ENCODE results near the gene RUVBL1. TPM values are rescaled to one million over a fixed set of nuclear protein-coding genes. Genes with fewer than 3 reads are reported as not detected.

The RUVBL1 gene
- total RNA-seq, 1 experiment from 2014 or later, result 110 TPM

DNA sequence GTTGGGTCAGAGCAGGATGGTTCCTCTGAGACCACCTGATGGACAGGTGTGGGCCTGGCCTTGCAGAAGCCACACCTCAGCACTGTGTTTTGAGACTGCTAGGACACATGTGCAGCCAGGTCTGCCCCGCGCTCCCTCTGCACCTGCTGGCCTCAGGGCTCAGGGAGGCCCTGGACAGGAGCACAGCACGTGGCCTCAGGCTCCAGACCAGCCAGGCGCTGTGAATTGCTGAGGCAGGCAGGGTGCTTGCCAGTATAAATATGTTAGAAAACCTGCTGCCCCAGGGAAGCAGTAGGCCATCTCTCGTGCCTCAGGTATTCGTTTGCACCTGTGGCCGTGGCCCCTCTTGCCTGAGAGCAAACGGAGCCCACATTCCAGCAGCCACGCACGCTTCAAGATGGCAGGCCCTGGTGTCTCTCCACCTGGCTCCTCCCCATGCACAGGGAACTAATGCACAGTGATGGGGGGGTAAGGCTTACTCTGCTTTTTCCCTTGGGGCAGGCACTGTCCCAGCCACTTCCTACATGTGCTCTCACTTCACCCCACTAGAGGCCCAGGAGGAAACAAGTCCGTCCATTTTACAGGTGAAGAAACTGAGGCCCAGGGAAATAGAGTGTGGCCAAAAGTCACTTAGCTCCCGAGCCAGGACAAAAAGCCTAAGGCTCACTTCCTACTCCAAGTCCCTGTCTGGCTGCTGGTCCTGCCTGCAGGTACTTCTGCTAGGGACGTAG, 51.0 kb downstream of the RUVBL1 start:
- H3K4me1 ChIP-seq (ENCODE audit: low read length), result no peaks in the 10 kb centered on the region
- peaks cover 26% of the 10 kb centered on the region for H4K20me1 ChIP-seq (ENCODE audit: insufficient read depth, low read depth, low read length)
- no peaks in the 10 kb centered on the region for H3K9me3 ChIP-seq (ENCODE audit: low read length)
- H3K27ac ChIP-seq (ENCODE audit: low read length), result no peak overlapping the region
- no peak for DNase-seq
- peaks cover 45% of the 10 kb centered on the region for H3K36me3 ChIP-seq (ENCODE audit: insufficient read depth, low read length)
- peaks cover 19% of the 10 kb centered on the region for H3K79me2 ChIP-seq (ENCODE audit: low read length)
- no peaks in the 10 kb centered on the region for H3K27me3 ChIP-seq (ENCODE audit: low read length)
- H3K4me2 ChIP-seq (ENCODE audit: low read depth, low read length, poor library complexity, severe bottlenecking), result no peak overlapping the region
- H3K9me2 ChIP-seq (replicated peaks; ENCODE audit: insufficient read depth, low read length), result no peaks in the 10 kb centered on the region
- no peak overlapping the region for H2AFZ ChIP-seq (ENCODE audit: low read length)
- H3K4me3 ChIP-seq (ENCODE audit: low read length), result no peak overlapping the region
- H3K9ac ChIP-seq (ENCODE audit: low read length), result no peak overlapping the region

DNA sequence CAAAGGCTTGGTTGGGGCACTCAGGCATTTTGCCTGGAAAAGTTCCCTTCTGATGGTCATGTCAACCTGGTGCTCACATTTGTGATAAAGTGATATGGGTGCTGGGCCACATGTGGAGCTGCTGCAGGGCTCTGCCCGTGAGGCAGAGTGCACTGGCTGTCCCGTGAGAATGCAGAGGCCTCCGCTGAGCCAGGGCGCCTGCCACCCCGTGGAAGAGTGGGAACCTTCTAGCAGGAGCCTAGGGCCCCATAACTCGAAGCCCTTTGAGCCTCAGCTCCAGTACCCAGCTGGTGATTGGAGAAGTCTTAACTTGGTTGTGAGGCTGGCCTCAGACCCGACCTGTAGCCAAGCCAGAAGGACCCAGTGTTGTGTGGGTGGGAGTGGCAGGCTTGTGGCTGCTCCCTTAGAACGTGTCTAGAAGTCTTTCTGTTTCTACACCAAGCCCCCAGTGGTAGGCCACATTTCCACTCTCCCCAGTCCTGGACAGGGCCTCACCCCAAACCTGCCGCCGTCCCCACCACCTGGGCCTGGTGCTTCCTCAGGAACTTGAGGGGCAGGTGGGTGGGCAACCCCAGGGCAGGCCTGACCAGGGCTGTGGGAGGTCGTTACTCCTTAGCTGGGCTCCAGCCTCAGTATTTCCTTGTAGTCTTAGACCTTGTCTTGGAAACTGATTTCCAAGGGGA, 51.7 kb downstream of the RUVBL1 start:
- H3K9me2 ChIP-seq (replicated peaks; ENCODE audit: insufficient read depth, low read length), result no peaks in the 10 kb centered on the region
- H4K20me1 ChIP-seq (ENCODE audit: insufficient read depth, low read depth, low read length), result peaks cover 27% of the 10 kb centered on the region
- DNase-seq, result no peak
- H3K36me3 ChIP-seq (ENCODE audit: insufficient read depth, low read length), result peaks cover 48% of the 10 kb centered on the region
- H3K4me3 ChIP-seq (ENCODE audit: low read length), result no peak overlapping the region
- H3K27me3 ChIP-seq (ENCODE audit: low read length), result no peaks in the 10 kb centered on the region
- no peaks in the 10 kb centered on the region for H3K4me1 ChIP-seq (ENCODE audit: low read length)
- H2AFZ ChIP-seq (ENCODE audit: low read length), result no peak overlapping the region
- no peak overlapping the region for H3K27ac ChIP-seq (ENCODE audit: low read length)
- no peak overlapping the region for H3K4me2 ChIP-seq (ENCODE audit: low read depth, low read length, poor library complexity, severe bottlenecking)
- H3K79me2 ChIP-seq (ENCODE audit: low read length), result peaks cover 19% of the 10 kb centered on the region
- H3K9me3 ChIP-seq (ENCODE audit: low read length), result no peaks in the 10 kb centered on the region
- no peak overlapping the region for H3K9ac ChIP-seq (ENCODE audit: low read length)

DNA sequence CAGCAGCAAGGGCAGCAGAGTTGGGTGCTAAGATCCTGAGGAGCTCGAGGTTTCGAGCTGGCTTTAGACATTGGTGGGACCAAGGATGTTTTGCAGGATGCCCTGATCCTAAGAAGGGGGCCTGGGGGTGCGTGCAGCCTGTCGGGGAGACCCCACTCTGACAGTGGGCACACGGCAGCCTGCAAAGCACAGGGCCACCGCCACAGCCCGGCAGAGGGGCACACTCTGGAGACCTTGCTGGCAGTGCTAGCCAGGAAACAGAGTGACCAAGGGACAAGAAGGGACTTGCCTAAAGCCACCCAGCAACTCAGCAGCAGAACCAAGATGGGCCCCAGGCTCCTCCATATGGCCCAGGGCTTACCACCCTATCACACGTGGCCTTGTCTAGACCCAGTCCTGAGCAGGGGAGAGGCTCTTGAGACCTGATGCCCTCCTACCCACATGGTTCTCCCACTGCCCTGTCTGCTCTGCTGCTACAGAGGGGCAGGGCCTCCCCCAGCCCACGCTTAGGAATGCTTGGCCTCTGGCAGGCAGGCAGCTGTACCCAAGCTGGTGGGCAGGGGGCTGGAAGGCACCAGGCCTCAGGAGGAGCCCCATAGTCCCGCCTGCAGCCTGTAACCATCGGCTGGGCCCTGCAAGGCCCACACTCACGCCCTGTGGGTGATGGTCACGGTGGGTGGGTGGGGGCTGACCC, 52.6 kb downstream of the RUVBL1 start:
- no peaks in the 10 kb centered on the region for H3K27me3 ChIP-seq (ENCODE audit: low read length)
- DNase-seq, result no peak
- peaks cover 19% of the 10 kb centered on the region for H3K79me2 ChIP-seq (ENCODE audit: low read length)
- no peak overlapping the region for H3K27ac ChIP-seq (ENCODE audit: low read length)
- no peaks in the 10 kb centered on the region for H3K9me3 ChIP-seq (ENCODE audit: low read length)
- peaks cover 56% of the 10 kb centered on the region for H3K36me3 ChIP-seq (ENCODE audit: insufficient read depth, low read length)
- no peak overlapping the region for H3K4me3 ChIP-seq (ENCODE audit: low read length)
- no peaks in the 10 kb centered on the region for H3K4me1 ChIP-seq (ENCODE audit: low read length)
- no peak overlapping the region for H2AFZ ChIP-seq (ENCODE audit: low read length)
- H3K4me2 ChIP-seq (ENCODE audit: low read depth, low read length, poor library complexity, severe bottlenecking), result no peak overlapping the region
- H4K20me1 ChIP-seq (ENCODE audit: insufficient read depth, low read depth, low read length), result peaks cover 27% of the 10 kb centered on the region
- no peaks in the 10 kb centered on the region for H3K9me2 ChIP-seq (replicated peaks; ENCODE audit: insufficient read depth, low read length)
- H3K9ac ChIP-seq (ENCODE audit: low read length), result no peak overlapping the region

DNA sequence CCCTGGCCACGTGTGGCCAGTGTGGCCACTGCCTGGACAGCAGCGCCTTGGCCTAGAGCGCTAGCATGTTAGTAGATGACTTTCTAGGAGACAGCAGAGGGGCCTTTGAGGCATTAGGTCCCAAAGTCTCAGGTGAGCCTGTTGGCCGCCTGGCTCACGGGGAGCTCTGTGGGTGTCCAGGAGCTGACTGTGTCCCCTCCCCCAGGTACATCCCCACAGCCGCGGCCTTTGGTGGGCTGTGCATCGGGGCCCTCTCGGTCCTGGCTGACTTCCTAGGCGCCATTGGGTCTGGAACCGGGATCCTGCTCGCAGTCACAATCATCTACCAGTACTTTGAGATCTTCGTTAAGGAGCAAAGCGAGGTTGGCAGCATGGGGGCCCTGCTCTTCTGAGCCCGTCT, 54.3 kb downstream of the RUVBL1 start:
- Histone ChIP-seq H2AFZ (ENCODE audit: low read length) (no peak overlapping the region), H3K27ac (ENCODE audit: low read length) (no peak overlapping the region), H3K79me2 (ENCODE audit: low read length) (peaks cover 17% of the 10 kb centered on the region), H3K9me3 (ENCODE audit: low read length) (no peaks in the 10 kb centered on the region), H3K36me3 (ENCODE audit: insufficient read depth, low read length) (peaks cover 71% of the 10 kb centered on the region; the same call in 1 of the 2 replicates), H3K27me3 (ENCODE audit: low read length) (no peaks in the 10 kb centered on the region), H3K4me3 (ENCODE audit: low read length) (no peak overlapping the region), H3K4me1 (ENCODE audit: low read length) (no peaks in the 10 kb centered on the region), H3K9ac (ENCODE audit: low read length) (no peak overlapping the region), H4K20me1 (ENCODE audit: insufficient read depth, low read depth, low read length) (peaks cover 20% of the 10 kb centered on the region), H3K9me2 (replicated peaks; ENCODE audit: insufficient read depth, low read length) (no peaks in the 10 kb centered on the region), H3K4me2 (ENCODE audit: low read depth, low read length, poor library complexity, severe bottlenecking) (no peak overlapping the region)
- DNase-seq, result no peak

DNA sequence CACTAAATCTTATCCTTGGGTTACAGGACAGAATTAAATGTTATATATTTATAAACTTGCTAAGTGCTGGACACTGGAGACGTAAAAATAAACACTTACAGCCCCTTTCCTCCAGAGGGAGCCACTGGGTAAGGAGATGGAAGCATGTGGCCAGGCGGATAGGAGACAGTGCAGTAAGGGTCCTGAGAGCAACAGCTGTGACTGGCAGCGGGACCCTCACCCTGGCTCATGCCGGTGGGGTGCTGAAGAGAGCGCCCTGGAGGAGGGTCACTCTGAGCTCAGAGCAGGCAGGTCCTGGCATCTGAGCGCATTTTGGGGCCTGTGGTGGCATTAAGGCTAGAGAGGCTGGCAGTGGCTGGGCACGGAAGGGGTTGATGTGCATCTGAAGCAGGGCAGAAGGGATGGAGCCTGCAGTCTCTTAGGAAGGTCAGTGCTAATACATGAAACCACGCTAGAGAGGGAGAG, 55.4 kb downstream of the RUVBL1 start:
- Histone ChIP-seq H4K20me1 (ENCODE audit: insufficient read depth, low read depth, low read length) (peaks cover 20% of the 10 kb centered on the region), H3K79me2 (ENCODE audit: low read length) (peaks cover 15% of the 10 kb centered on the region), H3K27ac (ENCODE audit: low read length) (no peak overlapping the region), H3K9me3 (ENCODE audit: low read length) (no peaks in the 10 kb centered on the region), H3K27me3 (ENCODE audit: low read length) (no peaks in the 10 kb centered on the region), H3K36me3 (ENCODE audit: insufficient read depth, low read length) (peaks cover 74% of the 10 kb centered on the region; the same call in 1 of the 2 replicates), H3K9me2 (replicated peaks; ENCODE audit: insufficient read depth, low read length) (no peaks in the 10 kb centered on the region), H3K4me3 (ENCODE audit: low read length) (no peak overlapping the region), H3K4me2 (ENCODE audit: low read depth, low read length, poor library complexity, severe bottlenecking) (no peak overlapping the region), H2AFZ (ENCODE audit: low read length) (no peak overlapping the region), H3K9ac (ENCODE audit: low read length) (no peak overlapping the region), H3K4me1 (ENCODE audit: low read length) (no peaks in the 10 kb centered on the region)
- DNase-seq, result peak; percentile 81

DNA sequence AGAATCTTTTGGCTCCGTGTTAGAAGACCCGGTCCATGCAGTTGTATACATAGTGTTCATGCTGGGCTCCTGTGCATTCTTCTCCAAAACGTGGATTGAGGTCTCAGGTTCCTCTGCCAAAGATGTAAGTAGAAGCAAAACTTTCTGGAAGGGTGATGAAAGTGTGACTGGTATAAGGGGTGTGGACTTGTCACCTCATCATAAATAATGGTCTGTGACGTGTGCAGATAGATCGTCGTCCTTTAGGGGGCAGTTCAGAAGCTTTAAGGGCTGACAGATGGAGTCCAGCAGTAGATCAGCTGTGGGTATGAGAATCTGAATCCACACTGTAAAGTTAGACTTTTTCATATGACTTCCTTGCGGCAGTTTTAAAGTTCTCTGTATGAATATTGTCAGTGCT, 56.1 kb downstream of the RUVBL1 start:
- Histone ChIP-seq H3K4me2 (ENCODE audit: low read depth, low read length, poor library complexity, severe bottlenecking) (no peak overlapping the region), H4K20me1 (ENCODE audit: insufficient read depth, low read depth, low read length) (peaks cover 23% of the 10 kb centered on the region), H3K27me3 (ENCODE audit: low read length) (no peaks in the 10 kb centered on the region), H3K9me3 (ENCODE audit: low read length) (no peaks in the 10 kb centered on the region), H3K4me3 (ENCODE audit: low read length) (no peak overlapping the region), H3K4me1 (ENCODE audit: low read length) (no peaks in the 10 kb centered on the region), H3K79me2 (ENCODE audit: low read length) (peaks cover 13% of the 10 kb centered on the region), H3K27ac (ENCODE audit: low read length) (no peak overlapping the region), H3K9me2 (replicated peaks; ENCODE audit: insufficient read depth, low read length) (no peaks in the 10 kb centered on the region), H3K9ac (ENCODE audit: low read length) (no peak overlapping the region), H2AFZ (ENCODE audit: low read length) (no peak overlapping the region), H3K36me3 (ENCODE audit: insufficient read depth, low read length) (peaks cover 75% of the 10 kb centered on the region)
- no peak for DNase-seq

DNA sequence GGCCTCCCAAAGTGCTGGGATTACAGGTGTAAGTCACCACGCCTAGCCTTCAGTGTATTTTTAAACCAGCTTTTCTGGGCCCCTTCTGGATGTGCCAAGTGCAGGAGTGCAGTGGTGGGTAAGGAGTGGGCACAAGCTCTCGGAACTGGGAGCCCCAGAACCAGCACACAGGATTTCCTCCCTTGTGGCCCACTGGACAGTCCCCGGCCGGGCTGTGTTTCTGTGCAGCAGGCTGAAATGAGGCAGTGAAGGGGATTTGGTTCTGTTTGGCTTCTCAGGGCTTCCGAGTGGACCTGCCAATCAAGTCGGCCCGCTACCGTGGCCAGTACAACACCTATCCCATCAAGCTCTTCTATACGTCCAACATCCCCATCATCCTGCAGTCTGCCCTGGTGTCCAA, 56.9 kb downstream of the RUVBL1 start:
- Histone ChIP-seq H3K4me1 (ENCODE audit: low read length) (no peaks in the 10 kb centered on the region), H3K9me2 (replicated peaks; ENCODE audit: insufficient read depth, low read length) (no peaks in the 10 kb centered on the region), H3K27me3 (ENCODE audit: low read length) (no peaks in the 10 kb centered on the region), H3K27ac (ENCODE audit: low read length) (no peak overlapping the region), H3K9me3 (ENCODE audit: low read length) (no peaks in the 10 kb centered on the region), H3K4me3 (ENCODE audit: low read length) (no peak overlapping the region), H3K79me2 (ENCODE audit: low read length) (peaks cover 7% of the 10 kb centered on the region), H2AFZ (ENCODE audit: low read length) (no peak overlapping the region), H3K36me3 (ENCODE audit: insufficient read depth, low read length) (peaks cover 83% of the 10 kb centered on the region), H3K4me2 (ENCODE audit: low read depth, low read length, poor library complexity, severe bottlenecking) (no peak overlapping the region), H4K20me1 (ENCODE audit: insufficient read depth, low read depth, low read length) (peaks cover 16% of the 10 kb centered on the region), H3K9ac (ENCODE audit: low read length) (no peak overlapping the region)
- no peak for DNase-seq

DNA sequence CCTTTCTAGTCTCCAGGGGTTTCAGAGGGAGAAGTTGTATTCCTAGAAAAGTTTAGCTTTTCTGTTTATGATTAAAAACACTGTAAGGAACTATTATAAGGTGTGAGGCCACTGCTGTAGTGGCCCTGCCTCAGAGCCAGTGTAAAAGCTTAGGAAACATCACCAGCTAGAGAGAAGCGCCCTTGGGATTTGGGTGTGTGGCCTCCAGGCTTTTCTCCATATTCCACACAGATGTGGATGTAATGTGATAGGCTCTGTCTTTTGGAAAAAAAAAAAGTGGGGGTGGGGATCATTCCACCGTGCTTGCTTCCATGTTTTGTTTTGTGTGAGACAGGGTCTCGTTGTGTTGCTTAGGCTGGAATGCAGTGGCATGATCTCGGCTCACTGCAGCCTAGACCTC, 57.5 kb downstream of the RUVBL1 start:
- peaks cover 7% of the 10 kb centered on the region for H3K79me2 ChIP-seq (ENCODE audit: low read length)
- no peaks in the 10 kb centered on the region for H3K27me3 ChIP-seq (ENCODE audit: low read length)
- no peak overlapping the region for H3K4me3 ChIP-seq (ENCODE audit: low read length)
- H4K20me1 ChIP-seq (ENCODE audit: insufficient read depth, low read depth, low read length), result peaks cover 16% of the 10 kb centered on the region
- H3K36me3 ChIP-seq (ENCODE audit: insufficient read depth, low read length), result peaks cover 88% of the 10 kb centered on the region
- no peak overlapping the region for H2AFZ ChIP-seq (ENCODE audit: low read length)
- H3K4me1 ChIP-seq (ENCODE audit: low read length), result no peaks in the 10 kb centered on the region
- H3K27ac ChIP-seq (ENCODE audit: low read length), result no peak overlapping the region
- DNase-seq, result no peak
- H3K4me2 ChIP-seq (ENCODE audit: low read depth, low read length, poor library complexity, severe bottlenecking), result no peak overlapping the region
- H3K9me3 ChIP-seq (ENCODE audit: low read length), result no peaks in the 10 kb centered on the region
- H3K9me2 ChIP-seq (replicated peaks; ENCODE audit: insufficient read depth, low read length), result no peaks in the 10 kb centered on the region
- H3K9ac ChIP-seq (ENCODE audit: low read length), result no peak overlapping the region
